K562 treated with DMSO at 1 percent for 4 hours (cell line): ENCODE results near the gene ARL13A. TPM values are rescaled to one million over a fixed set of nuclear protein-coding genes. Genes with fewer than 3 reads are reported as not detected.

ENCODE experiments used
- total RNA-seq: library from RNA; unstranded; fragments of 300-600 nt; gene quantifications from 2 replicates; pipeline ENCODE4 v1.2.3, GENCODE V29; 2022; ENCODE audit not compliant: insufficient read depth

The ARL13A gene
- not detected in 2 replicates for total RNA-seq

DNA sequence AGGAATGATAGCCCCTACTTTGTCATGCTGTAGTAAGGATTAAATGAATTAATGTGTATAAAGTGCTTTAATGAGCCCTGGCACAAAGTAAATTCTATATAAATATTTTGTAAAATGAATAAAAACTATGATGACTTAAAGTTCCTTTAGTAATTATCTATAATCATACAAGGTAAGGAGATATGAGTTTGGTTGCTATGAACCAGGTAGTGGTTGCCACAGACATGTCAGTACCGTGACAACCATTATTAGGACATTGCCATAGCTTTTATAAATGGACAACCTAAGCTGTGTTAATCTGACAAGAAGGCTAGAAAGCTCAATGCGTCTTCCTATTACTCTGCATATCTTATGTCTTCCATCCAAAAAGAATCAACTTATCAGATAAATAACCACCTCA is at the start of gene ARL13A:
ARL13A (plus strand) TSS at position 301 of the 400 bp plus-strand sequence. CDS start 3,982 bp downstream, outside the sequence.

GRCh38 chrX:100928660-100929613 is 40.6 kb upstream of the ARL13A start, which contains the start of gene XKRX:
Gene XKRX, minus strand, starts transcription at chrX:100928917. Its CDS starts 613 bp downstream, at chrX:100928304.

Other genes with a start within 250 kb of the ARL13A start
- 0.54 and 1.8 TPM in 2 replicates for gene SYTL4, start 237.6 kb upstream of the ARL13A start, total RNA-seq
- 26.4 and 26.7 TPM in 2 replicates for gene CSTF2, start 149.3 kb upstream of the ARL13A start, total RNA-seq
- gene NOX1, start 95.3 kb upstream of the ARL13A start, total RNA-seq: not detected in 2 replicates
- not detected in 2 replicates for gene XKRX, start 40.8 kb upstream of the ARL13A start, total RNA-seq
- gene TRMT2B, start 82.4 kb downstream of the ARL13A start, total RNA-seq: 10.7 and 13.6 TPM in 2 replicates
- gene TMEM35A, start 109.2 kb downstream of the ARL13A start, total RNA-seq: not detected in 2 replicates
- 4.2 and 5.7 TPM in 2 replicates for gene CENPI, start 128.5 kb downstream of the ARL13A start, total RNA-seq